ENCODE results near the gene GPRIN3.
"Not testable (repeated sequence)": the region's sequence is repeated elsewhere in the genome, so short reads cannot be mapped to it uniquely, and the experiment has no call there.

GPRIN3 gene

DNA sequence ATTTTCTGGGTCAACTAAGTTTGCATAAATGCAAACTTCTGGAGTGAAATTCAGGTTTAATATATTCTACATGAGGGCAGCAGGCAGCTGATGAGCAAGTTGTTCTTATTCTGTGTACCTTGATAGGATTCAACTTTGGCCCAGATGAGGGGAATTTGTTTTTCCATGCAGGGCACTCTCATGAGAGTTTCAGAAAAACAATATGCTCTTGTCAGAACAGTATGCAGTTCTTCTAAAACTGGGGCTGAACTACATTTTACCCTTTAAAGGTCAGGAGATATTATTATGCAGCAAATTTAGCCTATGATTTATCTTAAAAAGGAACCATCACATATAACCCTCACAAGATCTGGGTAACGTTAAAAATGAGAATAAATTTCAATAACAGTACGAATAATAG is 19.2 kb downstream of the GPRIN3 start:
- DNase-seq: no peak

GRCh38 chr4:89287945-89288344 is 19.7 kb downstream of the GPRIN3 start:
- DNase-seq: no peak

DNA sequence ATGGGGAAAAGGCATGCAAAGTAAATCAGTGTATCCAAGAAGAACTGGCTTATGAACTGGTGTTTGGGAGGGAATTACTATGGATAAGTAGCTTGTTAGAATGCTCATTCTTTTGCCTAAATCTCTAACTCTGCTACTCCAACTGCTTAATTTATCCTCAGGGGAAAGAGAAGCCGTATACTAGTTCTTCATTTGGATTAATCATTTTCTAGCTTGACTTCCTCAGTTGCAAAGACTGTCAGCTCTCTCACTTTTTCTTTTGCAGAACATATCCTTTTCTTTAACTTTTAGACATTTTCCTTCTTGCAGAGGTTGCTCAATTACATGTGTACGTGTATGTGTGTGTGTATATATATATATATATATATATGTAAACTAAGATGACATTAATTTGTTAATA is 21.9 kb downstream of the GPRIN3 start:
- DNase-seq: no peak

DNA sequence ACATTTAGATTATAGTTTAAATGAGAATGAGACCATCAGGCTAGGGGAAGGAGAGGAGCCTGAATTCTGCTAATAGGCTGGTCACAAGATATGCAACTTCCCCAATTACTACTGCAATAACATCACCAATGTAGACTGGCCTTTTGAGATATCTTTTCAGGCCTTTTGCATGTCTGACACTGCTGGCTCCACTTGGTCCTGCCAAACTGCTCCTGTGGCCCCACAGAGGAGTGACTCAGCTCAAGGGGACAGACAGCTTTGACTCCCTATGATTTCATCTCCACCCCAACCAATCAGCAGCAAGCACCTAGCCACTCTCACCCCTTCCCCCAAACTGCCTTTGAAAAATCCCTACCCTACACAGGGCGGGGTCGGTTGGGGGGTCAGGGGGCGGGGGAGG is 22.8 kb downstream of the GPRIN3 start:
- no peak for DNase-seq

DNA sequence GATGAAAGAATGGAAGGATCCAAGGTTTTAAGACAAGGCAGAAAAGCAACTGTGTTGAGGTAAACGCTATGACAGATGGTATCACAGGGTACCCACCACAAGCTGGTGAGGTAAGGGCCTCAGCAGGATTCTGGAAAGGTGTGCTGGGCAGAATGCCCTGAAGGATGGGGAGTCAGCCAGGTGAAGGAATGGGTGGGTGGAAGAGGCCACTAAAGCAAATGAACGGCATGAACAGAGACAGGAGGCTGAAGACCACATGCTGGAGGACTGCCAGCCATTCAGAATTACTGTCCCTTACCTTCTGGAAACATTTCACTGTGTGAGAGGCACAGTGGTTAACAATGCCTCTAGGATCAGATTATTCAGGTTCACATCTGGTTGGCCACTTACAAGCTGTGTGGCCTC is 23.6 kb downstream of the GPRIN3 start:
- no peak for DNase-seq

DNA sequence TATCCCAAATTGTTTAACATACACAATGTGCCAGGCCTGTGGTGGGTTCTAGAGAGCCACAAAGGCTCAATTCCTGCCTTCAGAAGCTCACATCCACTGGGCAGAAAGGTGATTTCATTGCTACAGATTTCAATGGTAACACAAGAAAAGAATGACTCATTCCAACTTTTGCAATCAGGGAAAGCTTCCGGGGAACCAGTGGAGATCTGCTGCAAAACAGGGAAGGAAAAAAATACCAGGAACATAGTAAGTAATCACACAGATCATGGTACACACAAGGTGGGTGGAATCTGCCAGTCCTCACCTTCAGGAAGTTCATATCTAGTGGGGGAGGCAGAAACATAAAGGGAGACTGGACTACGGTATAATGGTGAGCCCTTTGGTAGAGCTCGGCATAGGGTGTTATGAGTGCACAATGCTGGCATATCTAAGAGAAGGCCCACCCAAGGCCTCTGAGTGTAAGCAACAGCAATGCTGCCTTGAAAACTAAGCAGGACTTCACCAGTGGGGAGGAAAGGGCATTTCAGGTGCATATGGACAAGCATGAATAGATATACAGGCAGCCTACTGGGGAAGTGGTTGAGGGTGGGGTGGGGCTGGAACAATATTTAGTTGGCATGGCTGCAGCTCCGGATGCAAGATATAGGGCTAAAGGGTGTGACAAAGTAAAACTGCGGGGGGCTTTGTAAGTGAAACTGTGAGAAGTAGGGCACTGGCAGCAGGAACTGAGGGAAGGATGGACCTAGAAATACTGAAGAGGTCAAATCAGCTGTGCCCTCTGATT is 24.2 kb downstream of the GPRIN3 start:
- no peak for DNase-seq

DNA sequence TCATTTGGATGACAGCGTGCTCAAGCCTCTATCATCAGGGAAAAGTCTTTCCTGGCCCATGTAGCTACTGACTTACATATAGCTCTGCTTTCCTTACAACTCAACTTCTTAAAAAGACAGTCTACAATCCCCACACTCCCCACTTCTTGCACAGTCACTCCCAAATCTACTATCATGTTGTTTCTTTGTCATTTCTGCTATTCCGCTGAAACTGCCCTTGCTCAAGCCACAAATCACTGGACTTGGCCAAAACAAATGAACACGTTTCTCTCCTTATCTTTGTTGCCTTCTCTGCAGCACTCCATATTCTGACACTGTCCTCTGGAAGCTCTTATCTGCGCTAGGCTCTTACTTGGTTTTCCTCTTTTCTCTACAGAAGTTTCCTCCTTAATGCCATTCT is 28.2 kb downstream of the GPRIN3 start:
- DNase-seq: no peak

GRCh38 chr4:89277412-89277811 is 30.2 kb downstream of the GPRIN3 start:
- no peak for DNase-seq

- DNase-seq: no peak
Measured at GRCh38 chr4:89276296-89276695, 31.3 kb downstream of the GPRIN3 start.

GRCh38 chr4:89275587-89275986 is 32.0 kb downstream of the GPRIN3 start:
- DNase-seq: no peak

DNA sequence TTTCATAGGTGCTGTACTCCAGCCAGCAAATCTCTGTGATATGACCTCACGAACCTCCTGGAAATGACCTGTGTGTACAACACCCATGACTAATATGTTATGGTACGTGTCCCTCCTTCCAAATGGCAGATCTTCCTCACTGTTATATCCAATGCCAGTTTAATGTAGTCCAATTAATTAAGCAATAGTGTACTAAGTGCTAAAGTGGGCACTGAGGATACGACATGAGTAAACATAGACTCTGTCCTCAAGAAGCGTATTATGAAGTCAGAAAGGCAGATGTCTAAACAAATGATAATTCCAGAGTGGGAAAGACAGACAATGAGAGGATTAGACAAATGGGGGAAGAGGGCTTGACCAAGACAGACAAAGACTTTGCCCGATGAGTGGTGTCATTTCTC is 33.9 kb downstream of the GPRIN3 start:
- no peak for DNase-seq

- DNase-seq: no peak
Measured at GRCh38 chr4:89270792-89271191, 36.8 kb downstream of the GPRIN3 start.

- DNase-seq: no peak
Measured at GRCh38 chr4:89269121-89269666, 38.4 kb downstream of the GPRIN3 start.

GRCh38 chr4:89268679-89269078 is 38.9 kb downstream of the GPRIN3 start:
- no peak for DNase-seq

- no peak for DNase-seq
Measured at GRCh38 chr4:89267846-89268245, 39.8 kb downstream of the GPRIN3 start.

- DNase-seq: no peak
Measured at GRCh38 chr4:89267392-89267791, 40.2 kb downstream of the GPRIN3 start.

DNA sequence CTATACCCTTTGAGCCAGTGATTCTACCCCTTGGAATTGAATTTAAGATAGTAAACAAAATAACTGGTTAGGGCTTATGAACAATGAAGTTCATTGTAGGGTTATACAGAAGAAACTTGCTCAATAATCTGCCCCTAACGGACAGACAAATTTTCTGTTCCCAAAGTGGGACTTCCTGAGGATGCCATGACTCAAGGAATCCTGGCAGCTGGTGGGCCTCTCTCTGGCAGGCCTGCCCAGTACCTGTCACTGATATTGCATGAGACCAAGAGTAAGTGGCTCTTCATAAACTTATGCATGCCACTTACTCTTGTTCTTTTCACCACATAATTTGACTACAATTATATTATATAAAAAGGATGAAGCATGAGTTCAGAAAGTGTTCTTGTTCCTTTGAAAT is 41.5 kb downstream of the GPRIN3 start:
- DNase-seq: no peak

DNA sequence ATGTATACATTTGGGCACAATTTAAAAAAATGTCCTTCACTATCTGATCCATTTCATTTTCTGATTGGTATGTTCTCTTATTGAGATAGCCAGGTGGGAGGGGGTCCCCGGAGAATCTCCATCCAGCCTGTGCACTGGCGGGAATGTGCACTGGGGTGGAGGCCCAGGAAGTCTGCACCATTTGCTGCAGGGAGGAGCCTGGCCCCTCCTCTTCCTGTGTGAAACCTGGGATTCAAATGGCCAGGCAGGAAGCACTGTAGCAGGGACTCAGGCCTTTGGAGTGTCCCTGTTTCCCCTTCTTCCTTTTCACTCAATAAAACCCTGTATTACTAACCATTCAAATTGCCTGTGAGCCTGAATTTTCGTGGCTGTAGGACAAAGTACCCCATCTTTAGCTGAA is 44.3 kb downstream of the GPRIN3 start:
- no peak for DNase-seq

DNA sequence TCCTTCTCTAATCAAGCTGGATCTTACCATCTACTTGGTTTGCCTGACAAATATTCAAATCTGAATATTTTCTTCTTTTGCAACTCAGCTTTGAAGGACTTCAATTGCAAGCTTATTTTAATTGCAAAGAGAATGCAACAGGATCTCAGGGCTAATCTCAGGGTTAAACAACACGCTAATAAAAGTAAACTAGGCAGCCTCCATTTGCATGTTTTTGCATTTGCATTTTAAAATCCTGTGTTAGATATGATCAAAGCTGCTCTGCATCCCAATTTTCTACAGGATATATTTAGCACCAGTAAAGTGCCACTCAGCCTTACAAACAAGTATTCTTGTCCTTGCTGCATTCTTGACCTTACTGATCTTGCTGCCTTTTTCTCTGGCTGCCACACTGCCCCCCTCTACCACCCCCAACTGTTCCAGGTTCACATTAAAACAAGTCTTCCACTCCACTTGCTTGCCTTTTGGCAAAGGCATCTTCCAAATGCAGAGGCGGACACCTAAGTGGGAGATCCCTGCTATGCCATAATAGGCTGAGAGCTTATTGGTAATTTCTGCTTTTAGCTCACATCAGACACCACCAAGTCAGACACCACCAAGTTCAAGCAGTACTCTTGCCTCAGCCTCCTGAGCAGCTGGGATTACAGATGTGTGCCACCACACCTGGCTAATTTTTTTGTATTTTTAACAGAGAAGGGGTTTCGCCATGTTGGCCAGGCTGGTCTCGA is 48.1 kb downstream of the GPRIN3 start:
- DNase-seq: no peak

- DNase-seq: no peak
Measured at GRCh38 chr4:89258506-89258905, 49.1 kb downstream of the GPRIN3 start.

- no peak for DNase-seq
Measured at GRCh38 chr4:89257376-89257775, 50.2 kb downstream of the GPRIN3 start.

GRCh38 chr4:89256203-89256800 is 51.3 kb downstream of the GPRIN3 start:
- DNase-seq: no peak

DNA sequence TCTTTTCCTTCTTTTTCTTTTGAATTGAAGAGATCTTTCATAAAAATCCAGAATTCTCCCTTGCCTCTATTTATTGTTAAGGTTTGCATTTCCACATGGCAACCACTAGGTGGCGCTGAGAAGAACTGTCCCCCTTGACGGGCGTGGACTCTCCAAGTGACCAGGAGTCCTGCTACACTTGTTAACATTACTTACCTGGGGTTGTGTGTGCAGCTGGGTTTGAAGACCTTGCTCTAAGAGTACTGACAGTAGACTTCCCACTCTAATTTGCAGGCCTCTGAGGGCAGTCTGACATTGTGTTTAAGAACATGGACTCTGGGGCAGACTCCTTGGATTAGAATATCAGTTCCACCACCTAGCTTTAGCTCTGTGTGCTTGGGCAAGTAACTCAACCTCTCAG is 52.8 kb downstream of the GPRIN3 start:
- no peak for DNase-seq

GRCh38 chr4:89254347-89254746 is 53.3 kb downstream of the GPRIN3 start:
- not testable (repeated sequence) for DNase-seq

All from activated gamma-delta T cell (primary cell).